ENCODE measurements around the gene C9orf40. TPM values are rescaled to one million over a fixed set of nuclear protein-coding genes. Genes with fewer than 3 reads are reported as not detected.

The C9orf40 gene
- total RNA-seq, 2 experiments from 2014 or later, result 20.1 to 22.2 TPM

- DNase-seq, result no peak
- Mint-ChIP-seq H3K27me3 (no peaks in the 10 kb centered on the region), H3K4me1 (peaks cover 1% of the 10 kb centered on the region), H3K4me3 (no peak overlapping the region), H3K9me3 (peaks cover 28% of the 10 kb centered on the region), H3K27ac (no peak overlapping the region), H3K36me3 (ENCODE audit: low read depth) (peaks cover 29% of the 10 kb centered on the region)
- POLR2A ChIA-PET, result no interaction called here
- CTCF ChIA-PET, result interaction anchor here (1.0 to 2.5 kb wide), 2 partner anchors 9 to 19 kb away, joined by 3 to 10 read pairs; partner anchors contain the start of gene C9orf40
Measured at GRCh38 chr9:74960561-74960960, 7.8 kb upstream of the C9orf40 start.

- no peak overlapping the region for H3K27ac Mint-ChIP-seq
- no peak overlapping the region for H3K4me3 Mint-ChIP-seq
- ChIA-PET CTCF (no interaction called here), POLR2A (no interaction called here)
- peaks cover 23% of the 10 kb centered on the region for H3K9me3 Mint-ChIP-seq
- H3K4me1 Mint-ChIP-seq, result peaks cover 13% of the 10 kb centered on the region
- no peaks in the 10 kb centered on the region for H3K27me3 Mint-ChIP-seq
- no peak for DNase-seq
- H3K36me3 Mint-ChIP-seq (ENCODE audit: low read depth), result peaks cover 24% of the 10 kb centered on the region
Measured at GRCh38 chr9:74958587-74958986, 5.9 kb upstream of the C9orf40 start.

DNA sequence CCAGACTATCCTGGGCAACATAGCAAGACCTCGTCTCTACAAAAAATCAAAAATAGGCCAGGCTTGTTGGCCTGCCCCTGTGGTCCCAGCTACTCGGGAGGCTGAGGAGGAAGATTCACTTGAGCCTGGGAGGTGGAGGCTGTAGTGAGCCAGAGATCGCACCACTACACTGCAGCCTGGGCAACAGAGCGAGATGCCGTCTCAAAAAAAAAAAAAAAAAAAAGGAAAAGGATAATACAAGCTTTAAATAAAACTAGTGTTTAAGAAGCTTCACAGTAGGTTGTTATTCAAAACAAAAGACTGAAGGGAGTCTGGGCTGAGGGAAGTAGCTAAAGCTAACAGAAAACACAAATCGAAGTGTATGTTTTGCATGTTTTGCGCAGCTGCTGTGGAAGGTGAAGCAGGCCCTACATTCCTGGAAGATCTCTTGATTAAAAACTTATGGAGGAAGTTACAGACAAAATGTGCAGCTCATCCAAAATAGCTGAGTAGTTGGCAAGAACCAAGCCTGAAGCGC is 581 bp upstream of the C9orf40 start:
- peaks cover 44% of the 10 kb centered on the region for H3K4me1 Mint-ChIP-seq
- H3K4me3 Mint-ChIP-seq, result peak overlapping the region; percentile 86
- H3K27ac Mint-ChIP-seq, result peak overlapping the region; percentile 94
- H3K36me3 Mint-ChIP-seq (ENCODE audit: low read depth), result peaks cover 7% of the 10 kb centered on the region
- ChIA-PET POLR2A (interaction anchor here (0.5 to 0.6 kb wide), 2 partner anchors 12 to 75 kb away, joined by 3 read pairs; partner anchors contain the start of gene CARNMT1), CTCF (interaction anchor here (0.6 to 3.9 kb wide), 19 partner anchors 11 to 197 kb away, joined by 3 to 22 read pairs (median 5); partner anchors contain the start of genes CARNMT1 and TRPM6)
- no peaks in the 10 kb centered on the region for H3K27me3 Mint-ChIP-seq
- H3K9me3 Mint-ChIP-seq, result no peaks in the 10 kb centered on the region
- DNase-seq, result peak; percentile 8

DNA sequence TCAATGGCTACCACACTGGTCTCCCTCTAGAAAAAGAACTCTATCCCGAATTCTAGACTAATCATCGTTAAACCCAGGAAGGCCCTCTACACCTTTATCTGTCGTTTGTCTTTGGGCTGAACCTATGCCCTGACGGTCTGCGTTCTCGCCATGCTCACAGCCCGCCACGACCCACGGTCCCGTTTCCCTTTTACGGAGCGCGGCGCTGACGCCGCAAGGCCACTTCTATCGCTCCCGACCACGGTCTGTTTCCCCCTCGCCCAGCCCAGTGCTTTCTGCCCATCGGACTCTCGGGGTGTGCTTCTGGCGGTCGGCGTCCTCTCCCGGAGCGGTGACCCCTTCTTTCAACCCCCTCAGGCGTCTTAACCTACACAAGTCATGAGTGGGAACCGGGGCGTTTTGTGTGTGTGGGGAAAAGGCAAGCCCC is 974 bp downstream of the C9orf40 start:
- Mint-ChIP-seq H3K27ac (peak overlapping the region; percentile 93), H3K27me3 (no peaks in the 10 kb centered on the region), H3K4me1 (peaks cover 53% of the 10 kb centered on the region), H3K4me3 (peak overlapping the region; percentile 86), H3K36me3 (ENCODE audit: low read depth) (peaks cover 16% of the 10 kb centered on the region), H3K9me3 (no peaks in the 10 kb centered on the region)
- DNase-seq, result peak; percentile 47
- ChIA-PET CTCF (interaction anchor here (0.6 to 3.9 kb wide), 29 partner anchors 10 to 233 kb away, joined by 3 to 22 read pairs (median 5); partner anchors contain the start of gene CARNMT1), POLR2A (interaction anchor here (0.6 kb wide), 3 partner anchors 67 to 81 kb away, joined by 3 to 4 read pairs (median 3); no protein-coding TSS in a partner anchor)

DNA sequence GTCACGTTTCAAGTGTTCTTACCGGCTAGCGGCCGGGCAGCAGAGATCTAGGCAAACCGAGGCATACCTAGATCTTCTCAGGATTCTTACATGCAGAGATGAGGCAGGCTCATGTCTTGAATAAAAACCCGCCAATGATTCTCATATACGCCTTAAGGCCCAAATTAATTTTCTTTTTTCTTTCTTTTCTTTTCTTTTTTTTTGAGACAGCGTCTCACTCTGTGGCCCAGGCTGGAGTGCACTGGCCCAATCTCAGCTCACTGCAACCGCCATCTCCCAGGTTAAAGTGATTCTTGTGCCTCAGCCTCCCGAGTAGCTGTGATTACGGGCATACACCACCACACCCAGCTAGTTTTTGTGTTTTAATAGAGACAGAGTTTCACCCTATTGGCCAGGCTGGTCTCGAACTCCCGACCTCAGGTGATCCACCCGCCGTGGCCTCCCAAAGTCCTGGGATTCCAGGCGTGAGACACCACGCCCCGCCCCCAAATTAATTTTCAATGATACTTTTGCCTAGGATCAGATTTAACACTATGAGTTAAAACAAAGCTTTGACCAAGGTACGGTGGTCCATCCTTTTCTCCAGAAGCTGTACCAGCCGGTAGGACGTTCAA is 1.5 kb downstream of the C9orf40 start:
- no peak for DNase-seq
- H3K9me3 Mint-ChIP-seq, result no peaks in the 10 kb centered on the region
- H3K4me1 Mint-ChIP-seq, result peaks cover 55% of the 10 kb centered on the region
- H3K27me3 Mint-ChIP-seq, result no peaks in the 10 kb centered on the region
- ChIA-PET CTCF (interaction anchor here (1.1 to 3.9 kb wide), 13 partner anchors 9 to 234 kb away, joined by 3 to 22 read pairs (median 5); partner anchors contain the start of gene CARNMT1), POLR2A (no interaction called here)
- H3K36me3 Mint-ChIP-seq (ENCODE audit: low read depth), result peaks cover 17% of the 10 kb centered on the region
- H3K4me3 Mint-ChIP-seq, result peak overlapping the region; percentile 86
- H3K27ac Mint-ChIP-seq, result peak overlapping the region; percentile 93

GRCh38 chr9:74949859-74950855 is 2.6 kb downstream of the C9orf40 start:
- Mint-ChIP-seq H3K36me3 (ENCODE audit: low read depth) (peaks cover 21% of the 10 kb centered on the region), H3K4me1 (peaks cover 55% of the 10 kb centered on the region), H3K27ac (no peak overlapping the region), H3K4me3 (no peak overlapping the region), H3K27me3 (no peaks in the 10 kb centered on the region), H3K9me3 (no peaks in the 10 kb centered on the region)
- DNase-seq, result no peak
- CTCF ChIA-PET, result interaction anchor here (0.6 to 3.9 kb wide), 5 partner anchors 8 to 218 kb away, joined by 3 to 17 read pairs (median 3); no protein-coding TSS in a partner anchor
- POLR2A ChIA-PET, result interaction anchor here (0.5 kb wide), 1 partner anchor 49 kb away, joined by 3 read pairs; no protein-coding TSS in a partner anchor

DNA sequence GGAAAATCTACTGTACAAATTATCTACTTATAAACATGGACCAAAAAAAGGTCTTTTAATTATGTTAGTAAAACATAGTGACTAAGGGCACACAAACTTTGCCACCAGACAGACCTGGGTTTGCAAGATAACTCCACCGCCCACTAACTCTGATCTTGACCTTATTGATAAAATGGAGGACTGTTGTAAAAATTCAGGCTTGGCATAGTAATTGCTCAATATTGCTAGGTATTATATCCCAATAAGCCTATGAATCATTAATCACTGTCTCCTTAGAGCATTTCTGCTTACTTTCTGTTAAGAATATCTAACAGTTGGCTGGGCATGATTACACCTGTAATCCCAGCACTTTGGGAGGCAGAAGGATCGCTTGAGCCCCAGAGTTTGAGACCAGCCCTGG is 3.8 kb downstream of the C9orf40 start:
- H3K27ac Mint-ChIP-seq, result no peak overlapping the region
- POLR2A ChIA-PET, result no interaction called here
- DNase-seq, result no peak
- CTCF ChIA-PET, result no interaction called here
- peaks cover 46% of the 10 kb centered on the region for H3K4me1 Mint-ChIP-seq
- peaks cover 22% of the 10 kb centered on the region for H3K36me3 Mint-ChIP-seq (ENCODE audit: low read depth)
- no peaks in the 10 kb centered on the region for H3K27me3 Mint-ChIP-seq
- H3K9me3 Mint-ChIP-seq, result peaks cover under 1% of the 10 kb centered on the region
- no peak overlapping the region for H3K4me3 Mint-ChIP-seq

DNA sequence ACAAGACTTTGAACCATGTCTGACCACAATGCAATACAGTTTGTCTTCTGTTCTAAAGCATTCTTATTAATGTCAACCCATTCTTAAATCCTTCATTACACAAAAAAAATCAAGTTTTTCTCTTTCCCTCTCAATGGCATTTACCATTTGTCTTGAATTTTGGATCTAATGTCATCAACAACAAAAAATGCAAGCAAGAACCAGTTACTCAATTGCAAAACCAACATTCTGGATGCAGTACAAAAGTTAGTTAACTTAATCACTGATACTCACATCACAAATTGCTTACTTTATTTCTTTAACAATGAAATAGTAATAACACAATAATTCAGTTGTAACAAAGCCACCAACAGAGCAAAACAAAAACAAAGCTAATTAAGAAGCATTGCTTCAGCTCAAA is 6.0 kb downstream of the C9orf40 start:
- DNase-seq, result no peak
- Mint-ChIP-seq H3K36me3 (ENCODE audit: low read depth) (peaks cover 19% of the 10 kb centered on the region), H3K27ac (no peak overlapping the region), H3K9me3 (peaks cover 10% of the 10 kb centered on the region), H3K27me3 (no peaks in the 10 kb centered on the region), H3K4me1 (peaks cover 46% of the 10 kb centered on the region), H3K4me3 (no peak overlapping the region)
- POLR2A ChIA-PET, result no interaction called here
- CTCF ChIA-PET, result interaction anchor here (0.6 kb wide), 1 partner anchor 75 kb away, joined by 3 read pairs; no protein-coding TSS in a partner anchor

DNA sequence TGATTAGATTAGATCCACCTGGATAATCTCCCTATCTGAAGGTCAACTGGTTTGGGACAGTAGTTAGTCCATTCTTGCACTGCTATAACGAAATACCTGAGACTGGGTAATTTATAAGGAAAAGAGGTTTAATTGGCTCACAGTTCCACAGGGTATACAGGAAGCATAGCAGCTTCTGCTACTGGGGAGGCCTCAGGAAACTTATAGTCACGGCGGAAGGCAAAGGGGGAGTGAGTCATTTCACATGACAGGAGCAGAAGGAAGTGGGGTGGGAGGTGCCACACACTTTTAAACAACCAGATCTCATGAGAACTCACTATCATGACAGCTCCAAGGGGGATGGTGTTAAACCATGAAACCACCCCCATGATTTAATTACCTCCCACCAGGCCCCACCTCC is 9.9 kb downstream of the C9orf40 start:
- peaks cover 22% of the 10 kb centered on the region for H3K4me1 Mint-ChIP-seq
- peaks cover 10% of the 10 kb centered on the region for H3K9me3 Mint-ChIP-seq
- no peak overlapping the region for H3K27ac Mint-ChIP-seq
- CTCF ChIA-PET, result interaction anchor here (0.6 to 3.7 kb wide), 3 partner anchors 9 to 47 kb away, joined by 3 to 17 read pairs (median 7); partner anchors contain the start of gene C9orf40
- POLR2A ChIA-PET, result interaction anchor here (0.6 kb wide), 1 partner anchor 160 kb away, joined by 3 read pairs; no protein-coding TSS in a partner anchor
- peaks cover 13% of the 10 kb centered on the region for H3K36me3 Mint-ChIP-seq (ENCODE audit: low read depth)
- DNase-seq, result peak; percentile 17
- H3K27me3 Mint-ChIP-seq, result peaks cover 3% of the 10 kb centered on the region
- H3K4me3 Mint-ChIP-seq, result no peak overlapping the region

- peaks cover 3% of the 10 kb centered on the region for H3K36me3 Mint-ChIP-seq (ENCODE audit: low read depth)
- ChIA-PET POLR2A (no interaction called here), CTCF (interaction anchor here (3.7 kb wide), 1 partner anchor 11 kb away, joined by 17 read pairs; the partner anchor contains the start of gene C9orf40)
- H3K4me3 Mint-ChIP-seq, result no peak overlapping the region
- H3K9me3 Mint-ChIP-seq, result peaks cover 10% of the 10 kb centered on the region
- no peak for DNase-seq
- H3K27me3 Mint-ChIP-seq, result peaks cover 3% of the 10 kb centered on the region
- peaks cover 13% of the 10 kb centered on the region for H3K4me1 Mint-ChIP-seq
- no peak overlapping the region for H3K27ac Mint-ChIP-seq
Measured at GRCh38 chr9:74940600-74940999, 12.1 kb downstream of the C9orf40 start.

DNA sequence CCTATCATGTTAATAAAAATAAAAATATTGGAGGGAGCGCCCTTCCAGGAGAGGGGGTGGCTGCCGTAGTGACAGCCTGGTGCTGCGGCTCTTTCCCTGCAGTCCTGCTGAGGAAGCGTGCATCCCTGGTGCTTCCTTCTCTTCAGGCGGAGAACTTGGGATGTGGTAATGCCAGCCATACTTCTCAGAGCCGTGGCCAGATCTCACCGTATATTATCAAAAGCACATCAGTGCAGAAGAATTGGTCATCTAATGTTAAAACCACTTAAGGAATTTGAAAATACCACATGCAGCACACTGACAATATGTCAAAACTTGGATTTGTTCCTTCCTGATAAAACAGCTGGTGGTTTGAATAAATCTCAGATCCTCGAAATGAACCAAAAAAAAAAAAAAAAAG is 17.7 kb downstream of the C9orf40 start:
- Mint-ChIP-seq H3K36me3 (ENCODE audit: low read depth) (no peaks in the 10 kb centered on the region), H3K27ac (no peak overlapping the region), H3K27me3 (peaks cover 9% of the 10 kb centered on the region), H3K4me3 (no peak overlapping the region), H3K4me1 (no peaks in the 10 kb centered on the region), H3K9me3 (peaks cover 4% of the 10 kb centered on the region)
- CTCF ChIA-PET, result no interaction called here
- POLR2A ChIA-PET, result no interaction called here
- no peak for DNase-seq

DNA sequence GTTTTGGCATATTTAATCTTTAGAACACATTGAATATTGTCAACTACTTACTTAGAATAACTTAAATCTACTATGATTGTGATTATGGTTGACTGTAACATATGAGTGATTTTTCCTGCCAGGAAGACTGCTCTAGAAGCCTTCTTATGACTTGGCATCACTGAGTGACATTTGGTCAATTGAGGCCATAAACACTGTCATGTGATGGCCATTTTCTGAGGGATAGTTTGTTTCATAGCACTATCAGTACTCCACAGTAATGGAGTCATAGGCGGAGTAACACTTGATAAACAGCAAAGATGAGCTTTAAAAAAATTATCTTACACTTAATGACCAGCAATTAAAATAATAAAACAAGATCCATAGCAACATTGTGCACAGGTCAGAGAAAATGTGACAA is 31.0 kb downstream of the C9orf40 start:
- H3K4me3 Mint-ChIP-seq, result no peak overlapping the region
- H3K9me3 Mint-ChIP-seq, result no peaks in the 10 kb centered on the region

More for the DNA sequence above, 31.0 kb downstream of the C9orf40 start:
- DNase-seq, result no peak
- H3K27ac Mint-ChIP-seq, result no peak overlapping the region
- CTCF ChIA-PET, result no interaction called here
- no peaks in the 10 kb centered on the region for H3K27me3 Mint-ChIP-seq
- H3K36me3 Mint-ChIP-seq (ENCODE audit: low read depth), result no peaks in the 10 kb centered on the region
- H3K4me1 Mint-ChIP-seq, result no peaks in the 10 kb centered on the region
- POLR2A ChIA-PET, result no interaction called here

Data from activated CD4-positive, alpha-beta T cell treated with anti-CD3 and anti-CD28 coated beads, Interleukin-2, amount 10 ng/mL, durations not matched to agents 7 days and 5 days (primary cell).